SHP77 treated with DMSO at 0.1 percent for 48 hours (cell line): ENCODE data around the gene AKTIP.
A peak's percentile ranks its signal among the peaks of the same experiment; 100 is the strongest.
"Not testable (repeated sequence)": the region's sequence is repeated elsewhere in the genome, so short reads cannot be mapped to it uniquely, and the experiment has no call there.

Experiments
- DNase-seq: peaks from one replicate; lab custom pipeline; 2025; lab: John Stamatoyannopoulos, UW

Gene AKTIP

DNA sequence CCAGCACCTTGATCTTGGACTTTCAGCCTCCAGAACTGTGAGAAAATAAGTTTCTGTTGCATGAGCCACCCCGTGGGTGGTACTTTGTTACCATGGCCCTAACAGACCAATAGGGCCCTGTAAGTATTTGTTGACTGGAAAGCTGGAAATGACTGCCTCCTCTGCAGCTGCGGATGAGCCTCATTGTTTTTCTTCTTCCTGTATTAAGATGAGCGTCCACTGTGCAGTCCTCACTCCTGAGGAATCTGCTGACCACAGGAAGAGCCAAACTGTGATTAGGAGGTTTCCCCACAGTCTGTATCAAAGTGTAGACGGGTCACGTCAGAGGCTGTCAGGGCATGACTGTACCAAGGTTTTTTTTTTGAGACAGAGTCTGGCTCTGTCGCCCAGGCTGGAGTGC lies 12.2 kb upstream of the AKTIP start:
- no peak for DNase-seq

DNA sequence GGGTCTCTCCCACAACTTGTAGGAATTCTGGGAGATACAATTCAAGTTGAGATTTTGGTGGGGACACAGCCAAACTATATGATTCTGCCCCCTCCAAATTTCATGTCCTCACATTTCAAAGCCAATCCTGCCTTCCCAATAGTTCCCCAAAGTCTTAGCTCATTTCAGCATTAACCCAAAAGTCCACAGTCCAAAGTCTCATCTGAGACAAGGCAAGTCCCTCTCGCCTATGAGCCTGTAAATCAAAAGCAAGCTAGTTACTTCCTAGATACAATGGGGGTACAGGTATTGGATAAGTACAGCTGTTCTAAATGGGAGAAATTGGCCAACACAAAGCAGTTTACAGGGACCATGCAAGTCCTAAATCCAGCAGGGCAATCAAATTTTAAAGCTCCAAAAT lies 9.8 kb upstream of the AKTIP start:
- not testable (repeated sequence) for DNase-seq

DNA sequence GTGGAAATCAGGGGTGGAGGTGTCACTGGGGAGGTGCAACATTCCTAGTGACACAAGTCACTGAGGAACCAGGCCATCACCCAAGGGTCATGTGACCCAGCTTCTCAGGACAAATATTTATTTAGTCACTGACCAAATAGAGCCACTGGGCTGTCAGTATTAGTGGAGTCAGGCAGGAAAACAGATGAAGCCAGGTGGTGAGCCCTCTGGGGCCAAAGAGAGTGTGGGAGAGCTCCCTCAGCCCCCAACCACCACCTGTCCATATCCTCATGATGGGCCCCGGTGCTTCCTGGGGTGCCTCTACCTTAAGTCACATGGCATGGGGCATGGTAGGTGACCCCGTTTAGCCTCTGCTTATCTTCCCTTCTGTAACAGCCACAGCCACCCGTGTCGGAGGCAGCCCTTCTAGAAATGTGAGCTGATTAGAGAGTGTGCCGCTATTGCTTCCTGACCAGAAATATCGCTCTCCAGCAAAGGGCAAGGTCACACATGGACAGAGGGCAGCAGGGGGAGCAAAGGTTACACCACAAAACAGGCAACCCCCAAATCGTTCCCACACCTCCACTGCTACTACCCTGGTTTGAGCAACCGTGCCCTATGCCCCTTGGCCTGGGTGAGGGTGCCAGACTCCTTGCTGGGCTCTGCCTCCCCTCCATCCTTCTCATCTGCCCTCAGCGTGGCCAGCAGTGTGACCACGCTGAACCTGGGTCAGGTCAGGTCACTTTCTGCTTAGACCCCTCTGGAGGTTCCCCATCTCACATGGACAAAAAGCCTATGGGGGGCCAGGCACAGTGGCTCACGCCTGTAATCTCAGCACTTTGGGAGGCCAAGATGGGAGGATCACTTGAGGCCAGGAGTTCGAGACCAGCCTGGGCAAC lies 8.6 kb upstream of the AKTIP start:
- peak; percentile 64 for DNase-seq

DNA sequence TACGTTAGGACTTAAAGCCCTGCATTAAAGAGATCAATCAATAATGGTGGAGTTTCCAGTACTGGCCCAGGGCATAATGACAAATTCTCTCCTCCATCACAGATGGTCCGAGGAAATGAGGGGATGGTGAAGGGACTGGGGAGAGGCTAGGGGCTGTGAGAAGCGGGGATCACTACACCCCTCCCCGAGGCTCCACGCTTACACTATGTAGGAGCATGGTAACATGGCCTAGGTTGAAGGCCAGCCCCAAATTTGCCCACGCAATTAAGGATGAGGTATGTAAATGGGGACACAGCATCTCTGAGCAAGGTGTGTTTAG lies 8.0 kb upstream of the AKTIP start:
- DNase-seq, result no peak

DNA sequence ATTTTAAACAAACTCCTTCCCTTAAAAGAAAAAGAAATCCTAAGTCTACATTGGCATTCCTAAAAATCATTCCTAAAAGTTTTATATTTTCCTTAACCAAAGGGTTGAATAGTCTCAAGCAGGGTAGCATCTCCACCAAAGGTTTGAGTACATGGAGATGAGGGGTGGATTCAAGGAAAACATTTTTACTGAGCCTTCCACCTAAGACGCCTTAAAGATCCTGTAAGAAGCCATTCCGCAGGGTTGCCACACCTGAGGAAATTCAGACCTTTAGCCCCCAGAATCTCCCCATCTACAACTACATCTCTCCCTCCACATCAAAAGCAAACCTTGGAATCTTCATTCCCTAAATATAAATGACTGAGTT lies 7.7 kb upstream of the AKTIP start:
- DNase-seq, result no peak

DNA sequence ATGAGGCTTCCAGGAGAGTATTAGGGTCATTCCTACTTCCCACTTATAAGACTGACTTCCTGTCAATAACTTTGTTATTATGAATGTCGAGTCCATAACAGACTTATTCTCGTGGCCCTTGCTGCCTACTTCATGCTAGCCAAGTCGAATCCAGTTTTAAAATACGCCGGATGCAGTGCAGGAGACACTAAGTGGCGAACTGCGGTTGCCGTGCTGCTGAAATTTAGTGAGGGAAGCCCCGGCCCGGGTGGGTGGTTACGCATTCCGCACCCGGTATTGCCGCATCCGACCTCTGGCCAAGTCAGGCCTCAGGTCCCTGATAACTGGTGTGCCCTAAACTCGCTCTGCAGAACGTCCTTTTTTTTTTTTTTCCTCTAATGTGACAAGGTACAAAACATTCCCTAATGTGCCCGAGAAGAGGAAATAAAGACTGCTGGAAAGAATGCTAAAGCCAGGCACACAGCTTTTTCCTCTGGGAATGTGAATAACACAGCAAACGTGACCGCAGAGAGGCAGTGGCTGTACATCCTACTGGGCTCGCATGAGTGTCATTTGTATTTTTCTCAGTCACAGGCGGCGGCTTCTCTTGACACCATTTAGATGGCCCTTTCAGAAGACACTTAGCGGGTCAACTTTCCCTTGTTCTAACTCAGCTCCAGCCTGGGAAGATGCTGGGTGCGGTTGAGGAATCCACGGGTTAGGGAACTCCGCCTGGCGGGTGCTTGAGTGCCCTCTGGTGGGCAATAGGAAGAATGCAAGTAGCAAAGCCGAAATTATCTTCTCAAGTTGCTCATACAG lies 7.1 kb upstream of the AKTIP start:
- peak; percentile 21 for DNase-seq

DNA sequence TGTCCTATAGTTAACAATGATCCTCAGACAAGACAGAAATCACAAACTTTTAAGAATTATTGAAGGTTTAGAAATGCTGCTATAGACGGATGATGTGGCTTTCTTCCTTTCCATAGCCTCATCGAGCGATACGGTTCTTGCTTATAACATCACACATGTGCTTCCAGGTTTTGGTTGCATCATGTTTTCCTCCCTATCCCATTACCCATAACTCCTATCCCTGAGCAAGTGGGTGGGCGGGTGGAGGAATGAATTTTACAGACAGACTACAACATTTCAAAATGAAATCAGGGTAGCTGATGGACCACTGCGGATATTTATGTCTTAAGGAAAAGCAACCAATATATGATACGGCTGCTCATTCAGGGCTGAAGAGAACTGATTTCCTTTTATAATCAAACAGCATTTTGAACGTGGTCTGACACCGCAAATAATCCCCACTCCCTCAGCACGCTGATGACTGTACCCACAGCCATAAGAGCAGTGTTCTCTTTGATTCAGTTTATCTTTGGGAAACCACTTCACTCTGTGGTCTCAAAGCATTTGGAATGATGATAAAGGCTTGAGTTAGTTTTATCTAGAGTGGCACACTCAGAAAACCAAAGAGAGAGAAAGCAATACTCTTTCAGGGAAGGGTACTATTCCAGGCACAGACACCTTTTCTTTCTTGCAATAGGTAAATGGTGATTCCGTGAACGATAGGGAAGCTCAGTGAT lies 4.6 kb upstream of the AKTIP start:
- DNase-seq, result no peak

DNA sequence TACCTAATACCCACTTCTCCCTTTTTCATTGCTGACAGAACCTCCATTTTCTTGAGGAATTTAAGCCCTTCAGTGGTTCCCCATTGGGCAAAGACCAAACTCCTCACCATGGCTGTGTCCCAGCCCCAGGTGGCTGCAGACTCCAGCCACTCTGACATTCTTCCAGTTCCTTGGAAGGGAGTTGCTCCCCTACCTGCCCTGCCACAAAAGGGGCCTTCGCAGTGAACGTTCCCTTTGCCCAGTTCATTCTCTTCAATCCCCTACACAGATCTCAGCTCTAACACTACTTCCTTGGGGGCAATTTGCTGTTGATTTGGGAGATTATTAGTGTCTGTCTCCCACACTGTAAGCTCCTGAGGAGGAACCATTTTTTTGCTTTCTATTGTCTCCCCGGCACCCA lies 3.2 kb upstream of the AKTIP start:
- no peak for DNase-seq

DNA sequence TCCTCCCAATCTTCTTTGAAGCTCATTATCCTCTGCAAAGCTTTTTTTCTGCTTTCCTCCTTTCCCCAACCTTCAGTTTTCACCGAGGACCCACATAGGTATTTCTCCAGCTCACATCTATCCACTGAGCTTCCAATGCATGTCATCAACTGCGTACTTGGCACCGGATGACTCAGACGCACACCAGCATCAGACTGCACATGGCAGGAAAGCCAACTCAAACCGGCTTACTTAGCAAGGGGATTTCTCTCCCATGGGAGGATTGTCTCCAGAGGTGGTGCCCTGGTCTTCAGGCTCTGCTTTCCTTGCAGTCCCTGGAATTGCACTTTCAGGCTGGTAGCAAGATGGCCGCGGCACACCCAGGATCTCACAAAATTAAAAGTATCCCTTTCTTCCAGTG lies 1.7 kb upstream of the AKTIP start:
- no peak for DNase-seq

DNA sequence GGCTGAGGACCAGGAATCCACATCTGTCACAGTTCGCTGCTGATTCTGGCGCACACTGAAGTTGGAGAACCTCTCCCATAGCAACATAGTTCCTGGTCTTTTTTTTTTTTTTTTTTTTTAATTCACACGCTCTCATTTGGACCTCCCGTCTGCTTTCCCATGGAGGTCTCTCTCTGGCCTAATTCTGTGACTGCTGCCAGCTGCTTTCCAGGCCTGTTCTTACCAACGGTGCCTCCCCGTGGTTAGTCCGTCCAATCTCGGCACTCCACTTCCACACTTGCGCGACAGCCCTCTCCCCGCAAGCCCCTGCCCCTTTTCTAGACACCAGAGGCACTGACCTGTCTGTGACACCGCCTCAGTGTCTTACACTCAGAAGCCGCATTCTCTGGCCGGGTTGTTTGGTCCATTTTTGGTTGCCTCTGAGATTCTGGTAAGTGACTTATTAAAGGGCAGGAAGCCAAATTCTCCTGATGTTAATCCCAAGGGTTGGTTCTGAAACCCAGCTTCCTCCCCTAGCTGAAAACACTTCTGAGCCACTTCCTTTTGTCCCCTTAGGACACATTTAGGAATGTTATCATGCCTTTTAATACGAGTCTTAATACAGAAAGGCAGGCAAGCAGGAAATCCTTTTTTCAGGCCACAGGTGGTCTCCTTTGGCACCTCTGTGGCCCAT lies 1.1 kb upstream of the AKTIP start:
- no peak for DNase-seq

DNA sequence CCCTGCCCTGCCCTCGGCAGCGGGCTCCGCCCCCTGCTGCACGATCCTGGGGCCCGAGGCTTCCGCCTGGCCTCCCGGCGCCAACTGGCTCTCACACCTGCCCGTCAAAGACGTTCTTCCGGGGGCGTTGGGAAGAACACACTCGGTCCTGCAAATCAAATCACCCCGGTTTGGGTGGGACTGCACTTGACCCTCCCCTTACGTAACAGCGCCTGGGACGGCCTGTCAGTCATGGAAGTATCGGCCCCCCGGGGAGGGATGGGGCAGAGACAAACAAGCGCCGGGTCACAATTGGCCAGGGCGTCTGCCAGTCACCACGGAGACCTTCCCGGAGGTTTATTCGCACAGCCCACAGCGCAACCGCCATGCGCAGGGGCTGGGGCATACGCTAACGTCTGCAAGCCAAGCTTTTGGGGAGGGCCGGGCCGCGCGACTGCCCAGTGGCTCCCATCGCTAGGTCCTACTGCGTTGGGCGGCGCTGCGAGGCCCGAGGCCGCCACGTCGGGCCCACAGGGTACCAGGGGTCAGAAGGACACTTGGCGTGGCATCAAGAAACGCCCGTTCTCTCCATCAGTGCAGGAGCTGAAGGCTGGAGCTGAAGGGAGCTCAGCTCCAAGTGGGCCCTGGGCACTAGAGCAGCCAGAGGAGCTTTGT lies 388 bp upstream of the AKTIP start:
- DNase-seq, result peak; percentile 98

DNA sequence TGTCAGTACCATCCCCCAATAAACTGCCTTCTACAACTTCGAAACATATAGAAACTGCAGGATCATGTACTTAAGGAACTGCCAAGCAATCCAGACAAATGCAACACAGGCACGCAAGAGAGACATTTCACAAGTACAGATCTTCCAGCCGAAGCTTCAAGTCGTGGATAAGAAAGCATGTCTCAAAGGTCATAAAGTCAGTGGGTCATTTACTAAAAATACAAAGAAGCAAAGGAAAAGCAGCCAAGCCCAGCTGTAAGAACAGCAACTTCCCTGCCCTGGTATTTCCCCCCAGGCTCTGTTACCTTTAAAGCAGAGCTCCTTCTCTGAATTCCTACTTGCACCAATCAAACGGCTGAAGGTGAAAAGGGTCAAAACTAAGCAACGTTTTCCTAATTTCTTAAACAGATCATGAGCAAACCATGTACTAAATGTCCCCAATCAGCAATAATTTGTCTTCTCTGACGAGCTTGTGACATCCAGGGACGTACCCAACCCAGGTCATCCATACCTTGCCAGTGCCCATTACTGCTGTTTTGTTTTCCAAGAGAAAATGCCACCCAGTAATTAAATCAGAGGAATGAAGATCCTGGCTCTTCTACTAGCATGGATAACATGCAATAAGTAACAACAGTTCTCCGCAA lies 1.7 kb downstream of the AKTIP start:
- DNase-seq, result no peak

DNA sequence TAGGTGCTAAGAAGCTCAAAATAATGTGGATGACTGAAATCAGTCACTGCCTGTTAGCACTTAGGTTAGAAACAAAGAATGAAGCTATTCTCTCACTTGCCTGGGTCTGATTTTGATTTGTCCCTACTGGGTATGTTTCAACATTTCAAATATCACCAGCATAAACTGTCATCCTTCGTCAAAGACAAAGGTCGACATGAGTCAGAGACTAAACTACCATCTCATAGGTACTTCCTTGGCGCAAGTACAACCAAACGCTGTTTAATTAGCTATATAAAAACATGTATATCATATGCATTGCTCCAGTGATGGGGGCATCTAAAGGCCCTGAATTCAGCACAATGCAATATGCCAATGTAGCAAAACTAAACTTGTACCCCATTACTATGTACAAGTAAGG lies 4.0 kb downstream of the AKTIP start:
- DNase-seq, result no peak

DNA sequence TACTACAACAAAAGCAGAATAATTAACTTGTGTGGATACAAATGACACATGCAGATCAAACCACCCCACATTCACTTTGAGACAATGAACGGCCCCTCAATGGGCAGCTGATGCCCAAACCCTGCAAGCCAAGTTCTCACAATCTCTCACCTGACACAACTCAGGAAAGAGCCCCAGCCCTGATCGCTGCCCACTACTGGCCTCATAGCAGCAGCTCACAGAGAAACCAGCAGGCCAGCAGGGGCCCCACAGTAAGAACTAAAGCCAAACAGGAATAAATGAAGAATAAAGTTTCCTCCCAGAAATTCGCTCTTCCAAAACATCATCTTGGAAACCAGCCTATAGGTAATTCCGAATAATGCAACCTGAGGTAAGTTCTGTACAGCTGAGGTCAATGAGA lies 7.7 kb downstream of the AKTIP start:
- no peak for DNase-seq

DNA sequence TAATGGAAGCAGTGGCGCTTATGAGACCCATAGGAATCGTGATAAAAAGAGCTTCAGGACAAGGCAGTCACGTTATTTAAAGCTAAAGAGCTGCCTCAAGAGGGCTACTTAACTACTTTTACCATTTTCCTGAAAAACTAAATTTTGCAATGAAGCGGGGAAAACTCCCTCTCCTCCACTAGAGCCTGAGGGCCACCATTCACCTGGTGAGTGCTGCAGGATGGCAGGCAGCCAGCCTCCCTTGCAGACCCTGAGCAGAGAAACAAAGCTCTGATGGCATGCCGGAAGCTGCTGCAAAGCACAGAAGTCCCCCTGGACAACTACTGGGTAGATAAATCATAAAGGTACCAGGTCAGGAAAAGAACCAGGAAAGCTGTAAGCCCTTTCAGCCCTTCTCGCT lies 8.4 kb downstream of the AKTIP start:
- DNase-seq, result no peak

DNA sequence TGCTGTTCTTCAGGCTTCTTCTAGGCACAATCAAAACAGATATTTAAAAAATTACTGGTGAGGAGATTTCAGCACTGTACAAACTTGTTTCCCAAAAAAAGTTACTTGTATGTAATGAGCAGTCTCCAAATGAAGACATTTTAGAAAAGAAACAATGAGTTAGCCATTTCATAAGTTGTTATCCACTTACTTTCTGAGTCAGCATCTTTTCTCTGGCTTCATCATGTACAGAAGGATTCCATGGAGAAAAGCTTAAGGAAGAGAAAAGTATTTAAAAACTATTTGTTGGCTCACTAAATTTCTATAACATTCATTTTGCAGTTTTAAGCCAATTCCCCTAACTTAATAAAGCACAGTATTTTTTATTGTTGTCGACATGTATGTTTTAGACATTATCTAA lies 10.5 kb downstream of the AKTIP start:
- no peak for DNase-seq

DNA sequence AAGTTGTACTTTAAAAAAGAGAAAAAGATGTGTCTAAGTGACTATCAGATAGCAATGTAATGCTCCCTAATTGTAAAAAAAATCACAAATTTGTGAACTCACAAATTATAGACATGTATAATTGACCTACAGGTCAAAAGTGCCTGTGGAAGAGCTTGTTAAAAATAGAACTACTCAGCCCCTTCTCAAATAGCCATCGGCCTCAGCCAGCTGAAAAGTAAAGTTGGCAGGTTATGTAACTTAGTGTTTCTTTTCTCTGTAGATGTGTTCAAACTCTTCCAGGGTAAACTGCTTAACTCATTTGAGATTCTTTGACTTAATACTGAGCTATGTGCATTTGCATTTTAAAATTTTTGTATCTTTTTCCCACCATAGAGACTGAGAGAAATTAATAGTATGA lies 13.3 kb downstream of the AKTIP start:
- DNase-seq, result no peak

DNA sequence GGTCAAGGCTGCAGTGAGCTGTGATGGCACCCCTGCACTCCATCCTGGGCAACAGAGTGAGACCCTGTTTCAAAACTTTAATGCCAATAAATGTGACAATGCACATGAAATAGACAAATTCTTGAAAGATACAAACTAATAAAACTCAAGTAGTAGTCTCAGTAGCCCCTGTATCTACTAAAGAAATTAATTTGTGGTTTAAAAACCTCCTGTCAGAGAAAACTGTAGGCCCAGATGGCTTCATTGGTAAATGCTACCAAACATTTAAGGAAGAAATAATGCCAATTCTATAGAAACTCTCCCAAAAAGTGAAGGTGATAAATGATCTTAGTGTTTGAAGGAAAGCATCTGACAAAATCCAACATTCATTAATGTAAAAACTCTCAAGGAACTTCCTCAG lies 16.8 kb downstream of the AKTIP start:
- DNase-seq, result no peak

DNA sequence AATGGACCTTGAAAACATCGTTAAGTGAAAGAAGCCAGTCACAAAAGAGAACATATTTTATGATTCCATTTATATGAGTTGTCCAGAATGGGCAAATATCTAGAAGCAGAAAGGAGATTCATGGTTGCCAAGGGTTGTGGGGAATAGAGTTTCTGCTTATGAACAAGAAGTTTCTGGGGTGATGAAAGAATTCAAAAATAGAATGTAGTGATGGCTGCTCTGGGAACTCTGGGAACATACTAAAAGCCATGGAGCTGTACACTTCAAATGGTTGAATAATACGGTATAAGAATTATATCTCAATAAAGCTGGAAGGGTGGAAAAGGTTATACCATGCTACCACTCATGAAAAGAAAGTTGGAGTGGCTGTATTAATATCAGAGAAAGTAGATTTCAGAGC lies 18.5 kb downstream of the AKTIP start:
- DNase-seq, result no peak

DNA sequence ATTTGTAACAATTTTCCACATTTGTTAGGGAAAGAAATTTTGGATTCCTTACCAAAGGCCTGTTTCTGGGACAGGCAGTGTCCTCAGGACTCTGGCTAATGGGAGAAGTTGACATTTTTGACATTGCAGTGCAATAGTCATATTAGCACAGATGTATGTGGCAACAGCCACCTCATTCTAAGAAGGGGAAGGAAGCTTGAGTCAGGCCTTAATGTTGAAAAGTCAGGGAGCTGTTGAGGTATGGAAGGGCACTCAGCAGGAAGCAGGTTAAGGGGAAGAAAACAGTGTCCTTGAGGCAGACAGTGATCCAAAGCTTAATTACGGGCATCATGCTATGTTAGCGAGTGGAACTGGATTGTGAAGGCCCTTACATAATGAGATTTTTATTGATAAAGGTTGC lies 20.9 kb downstream of the AKTIP start:
- no peak for DNase-seq

DNA sequence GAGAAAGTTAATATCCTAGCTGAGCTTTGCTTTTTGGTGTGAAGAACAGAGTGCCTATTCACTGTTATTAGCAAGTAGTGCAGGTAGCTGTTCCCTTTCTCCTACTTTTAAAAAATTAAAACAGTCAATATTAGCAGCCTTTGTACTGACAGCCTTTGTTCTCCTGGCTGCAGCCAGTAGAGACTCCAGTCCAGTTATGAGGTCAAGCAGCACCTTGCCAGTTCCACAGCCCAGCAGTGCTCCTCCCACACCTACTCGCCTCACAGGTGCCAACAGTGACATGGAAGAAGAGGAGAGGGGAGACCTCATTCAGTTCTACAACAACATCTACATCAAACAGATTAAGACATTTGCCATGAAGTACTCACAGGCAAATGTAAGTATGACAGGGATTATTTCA lies 22.6 kb downstream of the AKTIP start:
- no peak for DNase-seq
